MM.1S (cell line): ENCODE results near the gene ITGA8.

Source experiments
- EZH2 ChIP-seq: fragments of 300-600 bp; sonication (generic); optimal IDR thresholded peaks from 2 replicates; pipeline ENCODE3; 2017; ENCODE audit warnings: low read depth, mild to moderate bottlenecking, antibody characterized with exemption, low read length, mixed read lengths
- EZH2phosphoT487 ChIP-seq: fragments of 300-600 bp; sonication (generic); IDR thresholded peaks from 2 replicates; pipeline ENCODE4 v1.6.1; 2018; ENCODE audit warnings: antibody characterized with exemption, low read length
- TF ChIP-seq, protein P1 (sequence below): fragments of 300-600 bp; sonication (generic); IDR thresholded peaks from 2 replicates; pipeline ENCODE4 v1.5.1; 2016; ENCODE audit warnings: antibody characterized with exemption, low read length, mixed read lengths

DNA sequence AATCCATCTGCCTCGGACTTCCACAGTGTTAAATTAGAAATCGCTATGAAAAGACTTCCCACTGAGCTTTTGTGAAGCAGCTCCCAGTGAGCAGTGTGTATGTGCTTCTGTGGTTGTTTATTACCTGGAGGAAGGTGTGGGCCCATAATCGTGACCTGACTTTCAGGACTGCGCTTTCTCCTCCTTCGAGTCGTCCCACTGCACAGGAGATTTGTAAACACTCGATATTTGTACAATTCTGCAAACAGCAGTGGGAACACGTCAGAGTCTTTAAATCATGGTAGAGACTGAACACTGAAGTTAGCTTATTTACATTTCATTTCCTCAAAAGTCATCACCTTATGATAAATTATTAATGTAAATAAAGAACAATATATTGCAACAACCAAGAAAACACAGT is 171.4 kb downstream of the ITGA8 start:
- TF ChIP-seq, protein P1, sequence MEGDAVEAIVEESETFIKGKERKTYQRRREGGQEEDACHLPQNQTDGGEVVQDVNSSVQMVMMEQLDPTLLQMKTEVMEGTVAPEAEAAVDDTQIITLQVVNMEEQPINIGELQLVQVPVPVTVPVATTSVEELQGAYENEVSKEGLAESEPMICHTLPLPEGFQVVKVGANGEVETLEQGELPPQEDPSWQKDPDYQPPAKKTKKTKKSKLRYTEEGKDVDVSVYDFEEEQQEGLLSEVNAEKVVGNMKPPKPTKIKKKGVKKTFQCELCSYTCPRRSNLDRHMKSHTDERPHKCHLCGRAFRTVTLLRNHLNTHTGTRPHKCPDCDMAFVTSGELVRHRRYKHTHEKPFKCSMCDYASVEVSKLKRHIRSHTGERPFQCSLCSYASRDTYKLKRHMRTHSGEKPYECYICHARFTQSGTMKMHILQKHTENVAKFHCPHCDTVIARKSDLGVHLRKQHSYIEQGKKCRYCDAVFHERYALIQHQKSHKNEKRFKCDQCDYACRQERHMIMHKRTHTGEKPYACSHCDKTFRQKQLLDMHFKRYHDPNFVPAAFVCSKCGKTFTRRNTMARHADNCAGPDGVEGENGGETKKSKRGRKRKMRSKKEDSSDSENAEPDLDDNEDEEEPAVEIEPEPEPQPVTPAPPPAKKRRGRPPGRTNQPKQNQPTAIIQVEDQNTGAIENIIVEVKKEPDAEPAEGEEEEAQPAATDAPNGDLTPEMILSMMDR = no peak
- TF ChIP-seq EZH2phosphoT487 = no peak
- TF ChIP-seq EZH2 = no peak
